Neural progenitor cell (in vitro differentiated cells): ENCODE measurements around the gene NPHP1. TPM values are rescaled to one million over a fixed set of nuclear protein-coding genes. Genes with fewer than 3 reads are reported as not detected.

Source experiments
- DNase-seq: peaks from one replicate; pipeline ENCODE4 v3.0.0-alpha.2; 2016; ENCODE audit warnings: low spot score
- H2AFZ ChIP-seq: fragments of 200-600 bp; sonication (generic); replicated peaks from 2 replicates; pipeline ENCODE4 v1.6.1; 2016; ENCODE audit warnings: antibody characterized with exemption
- H3F3A ChIP-seq: fragments of 200-600 bp; sonication (generic); 2 replicates; pipeline ENCODE4 v1.6.1; 2016; ENCODE audit warnings: antibody characterized with exemption, low read depth
- H3K27ac ChIP-seq: fragments of 200-600 bp; sonication (generic); 2 replicates; pipeline ENCODE4 v1.5.1; 2016; ENCODE audit warnings: mild to moderate bottlenecking
- H3K27me3 ChIP-seq: fragments of 200-600 bp; sonication (generic); 2 replicates; pipeline ENCODE4 v1.6.1; 2016; ENCODE audit warnings: mild to moderate bottlenecking, moderate library complexity
- H3K36me3 ChIP-seq: fragments of 200-600 bp; sonication (generic); 2 replicates; pipeline ENCODE4 v1.5.1; 2016
- H3K4me1 ChIP-seq: fragments of 200-600 bp; sonication (generic); 2 replicates; pipeline ENCODE4 v1.6.1; 2016; ENCODE audit warnings: mixed run types
- H3K4me2 ChIP-seq: fragments of 200-600 bp; sonication (generic); 2 replicates; pipeline ENCODE4 v1.6.1; 2016
- H3K4me3 ChIP-seq: fragments of 200-600 bp; sonication (generic); 2 replicates; pipeline ENCODE4 v1.5.1; 2016
- H3K79me2 ChIP-seq: fragments of 200-600 bp; sonication (generic); 2 replicates; pipeline ENCODE4 v1.6.1; 2016; ENCODE audit warnings: low read depth
- H3K9ac ChIP-seq: fragments of 200-600 bp; sonication (generic); 2 replicates; pipeline ENCODE4 v1.6.1; 2016
- H3K9me3 ChIP-seq: fragments of 200-600 bp; sonication (generic); 2 replicates; pipeline ENCODE4 v1.5.1; 2016; ENCODE audit warnings: low read depth
- H4K20me1 ChIP-seq: fragments of 200-600 bp; sonication (generic); 2 replicates; pipeline ENCODE4 v1.6.1; 2016; ENCODE audit warnings: low read depth
- H3K27ac Mint-ChIP-seq: 3 replicates; pipeline ENCODE4 v1.8.0; 2021; ENCODE audit warnings: mixed read lengths
- H3K27me3 Mint-ChIP-seq: 2 replicates; pipeline ENCODE4 v1.8.0; 2022; ENCODE audit warnings: low read depth, mild to moderate bottlenecking, inconsistent platforms, moderate library complexity, mixed read lengths; ENCODE audit not compliant: insufficient read depth
- H3K36me3 Mint-ChIP-seq: 3 replicates; pipeline ENCODE4 v1.8.0; 2021; ENCODE audit warnings: mixed read lengths
- H3K4me1 Mint-ChIP-seq: 3 replicates; pipeline ENCODE4 v1.8.0; 2021; ENCODE audit warnings: mixed read lengths
- H3K4me3 Mint-ChIP-seq: 3 replicates; pipeline ENCODE4 v1.8.0; 2021; ENCODE audit warnings: mild to moderate bottlenecking, moderate library complexity, mixed read lengths
- H3K9me3 Mint-ChIP-seq: 3 replicates; pipeline ENCODE4 v1.8.0; 2020; ENCODE audit warnings: mixed read lengths
- EZH2 ChIP-seq: fragments of 200-600 bp; sonication (generic); IDR thresholded peaks from 2 replicates; pipeline ENCODE4 v1.6.1; 2017; ENCODE audit warnings: antibody characterized with exemption, mild to moderate bottlenecking, moderate library complexity
- EZH2phosphoT487 ChIP-seq: fragments of 200-600 bp; sonication (generic); IDR thresholded peaks from 2 replicates; pipeline ENCODE4 v1.6.1; 2017; ENCODE audit warnings: antibody characterized with exemption
- total RNA-seq: library from RNA; depleted of rRNA; stranded (reverse); fragments of >200 nt; gene quantifications from 2 replicates; pipeline ENCODE4 v1.2.3, GENCODE V29; 2015; ENCODE audit warnings: low replicate concordance
- TF ChIP-seq, protein P1 (sequence below): fragments of 200-600 bp; sonication (generic); IDR thresholded peaks from 2 replicates; pipeline ENCODE4 v1.5.1; 2017; ENCODE audit warnings: antibody characterized with exemption, mild to moderate bottlenecking

The NPHP1 gene
- total RNA-seq, 1 donor from 2014 or later, result 8.1 TPM

DNA sequence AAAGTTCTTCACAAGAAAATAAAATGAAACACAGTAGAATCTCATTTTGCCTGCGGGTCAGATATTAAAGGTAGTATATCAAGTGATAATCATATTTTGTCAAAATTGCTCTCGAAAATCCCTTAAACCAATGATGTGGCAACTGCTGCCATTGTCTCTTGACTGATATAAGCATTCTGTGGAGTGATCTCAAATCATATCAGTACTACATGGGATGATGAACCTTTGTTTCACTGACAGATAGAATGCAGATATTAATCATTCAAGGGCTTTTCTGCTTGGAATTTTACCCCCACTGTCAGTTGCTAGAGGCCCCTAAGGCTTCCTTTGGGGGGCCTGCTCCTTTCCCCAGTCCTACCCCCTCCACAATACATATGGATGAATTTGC lies 57.9 kb downstream of the NPHP1 start:
- H3K36me3 ChIP-seq, result no peaks in the 10 kb centered on the region
- Mint-ChIP-seq H3K36me3 (peaks cover 4% of the 10 kb centered on the region), H3K27me3 (no peaks in the 10 kb centered on the region), H3K27ac (no peak overlapping the region), H3K4me1 (no peaks in the 10 kb centered on the region), H3K9me3 (peaks cover 2% of the 10 kb centered on the region), H3K4me3 (no peak overlapping the region)
- no peaks in the 10 kb centered on the region for H3K79me2 ChIP-seq
- no peak for DNase-seq
- no peak overlapping the region for H3K4me2 ChIP-seq
- H3K4me1 ChIP-seq, result no peaks in the 10 kb centered on the region
- no peaks in the 10 kb centered on the region for H4K20me1 ChIP-seq
- H3K4me3 ChIP-seq, result no peak overlapping the region
- no peak overlapping the region for H2AFZ ChIP-seq
- no peaks in the 10 kb centered on the region for H3K9me3 ChIP-seq
- no peak overlapping the region for H3K9ac ChIP-seq
- H3K27ac ChIP-seq, result no peak overlapping the region
- H3K27me3 ChIP-seq, result no peaks in the 10 kb centered on the region
- no peak for TF ChIP-seq EZH2phosphoT487
- TF ChIP-seq EZH2, result no peak
- TF ChIP-seq, protein P1, sequence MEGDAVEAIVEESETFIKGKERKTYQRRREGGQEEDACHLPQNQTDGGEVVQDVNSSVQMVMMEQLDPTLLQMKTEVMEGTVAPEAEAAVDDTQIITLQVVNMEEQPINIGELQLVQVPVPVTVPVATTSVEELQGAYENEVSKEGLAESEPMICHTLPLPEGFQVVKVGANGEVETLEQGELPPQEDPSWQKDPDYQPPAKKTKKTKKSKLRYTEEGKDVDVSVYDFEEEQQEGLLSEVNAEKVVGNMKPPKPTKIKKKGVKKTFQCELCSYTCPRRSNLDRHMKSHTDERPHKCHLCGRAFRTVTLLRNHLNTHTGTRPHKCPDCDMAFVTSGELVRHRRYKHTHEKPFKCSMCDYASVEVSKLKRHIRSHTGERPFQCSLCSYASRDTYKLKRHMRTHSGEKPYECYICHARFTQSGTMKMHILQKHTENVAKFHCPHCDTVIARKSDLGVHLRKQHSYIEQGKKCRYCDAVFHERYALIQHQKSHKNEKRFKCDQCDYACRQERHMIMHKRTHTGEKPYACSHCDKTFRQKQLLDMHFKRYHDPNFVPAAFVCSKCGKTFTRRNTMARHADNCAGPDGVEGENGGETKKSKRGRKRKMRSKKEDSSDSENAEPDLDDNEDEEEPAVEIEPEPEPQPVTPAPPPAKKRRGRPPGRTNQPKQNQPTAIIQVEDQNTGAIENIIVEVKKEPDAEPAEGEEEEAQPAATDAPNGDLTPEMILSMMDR, result no peak
- H3F3A ChIP-seq, result no peaks in the 10 kb centered on the region

DNA sequence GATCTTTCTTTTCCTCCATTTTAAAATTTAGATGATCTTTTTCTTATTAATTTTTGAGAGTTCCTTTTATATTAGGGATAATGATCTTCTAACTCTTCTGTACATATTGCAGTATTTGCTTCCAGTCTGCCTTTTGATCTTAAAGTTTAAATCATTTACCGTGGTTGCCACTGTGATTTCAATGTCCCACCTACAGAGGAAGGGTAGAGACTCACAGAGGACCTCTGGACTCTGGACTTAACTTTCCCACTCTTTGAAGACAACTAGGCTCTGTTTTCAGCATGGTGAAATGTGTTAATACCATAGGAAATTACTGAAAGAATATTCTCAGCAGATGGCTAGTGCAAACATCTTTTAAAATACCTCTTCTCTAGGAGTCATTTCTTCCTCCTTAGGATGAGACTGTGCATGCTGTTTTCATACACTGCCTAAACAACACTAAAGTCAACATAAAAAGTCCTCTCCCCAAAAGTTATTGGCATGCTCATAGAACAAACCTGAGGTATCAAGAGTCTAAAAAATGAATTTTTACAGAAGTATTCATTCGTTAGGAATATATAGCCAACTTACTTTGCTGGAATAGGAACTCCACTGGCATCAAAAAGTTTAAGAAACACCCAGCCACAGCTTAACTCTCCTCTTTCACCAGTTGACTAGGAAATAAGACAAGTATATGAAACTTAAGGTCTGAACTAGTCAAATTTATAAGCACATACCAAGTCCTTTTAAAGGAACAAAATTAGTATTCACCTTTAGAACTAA lies 58.4 kb downstream of the NPHP1 start:
- H3F3A ChIP-seq, result no peaks in the 10 kb centered on the region
- DNase-seq, result no peak
- no peak overlapping the region for H3K4me3 Mint-ChIP-seq
- H3K27me3 Mint-ChIP-seq, result no peaks in the 10 kb centered on the region
- H2AFZ ChIP-seq, result no peak overlapping the region
- no peak overlapping the region for H3K4me3 ChIP-seq
- no peaks in the 10 kb centered on the region for H3K9me3 ChIP-seq
- no peaks in the 10 kb centered on the region for H4K20me1 ChIP-seq
- H3K36me3 ChIP-seq, result no peaks in the 10 kb centered on the region
- H3K9me3 Mint-ChIP-seq, result peaks cover 2% of the 10 kb centered on the region
- no peaks in the 10 kb centered on the region for H3K4me1 ChIP-seq
- H3K79me2 ChIP-seq, result no peaks in the 10 kb centered on the region
- no peak overlapping the region for H3K4me2 ChIP-seq
- TF ChIP-seq EZH2phosphoT487 (no peak), EZH2 (no peak)
- TF ChIP-seq, protein P1, result no peak
- H3K27ac ChIP-seq, result no peak overlapping the region
- H3K4me1 Mint-ChIP-seq, result no peaks in the 10 kb centered on the region
- H3K36me3 Mint-ChIP-seq, result peaks cover 5% of the 10 kb centered on the region
- no peak overlapping the region for H3K27ac Mint-ChIP-seq
- H3K9ac ChIP-seq, result no peak overlapping the region
- H3K27me3 ChIP-seq, result no peaks in the 10 kb centered on the region

DNA sequence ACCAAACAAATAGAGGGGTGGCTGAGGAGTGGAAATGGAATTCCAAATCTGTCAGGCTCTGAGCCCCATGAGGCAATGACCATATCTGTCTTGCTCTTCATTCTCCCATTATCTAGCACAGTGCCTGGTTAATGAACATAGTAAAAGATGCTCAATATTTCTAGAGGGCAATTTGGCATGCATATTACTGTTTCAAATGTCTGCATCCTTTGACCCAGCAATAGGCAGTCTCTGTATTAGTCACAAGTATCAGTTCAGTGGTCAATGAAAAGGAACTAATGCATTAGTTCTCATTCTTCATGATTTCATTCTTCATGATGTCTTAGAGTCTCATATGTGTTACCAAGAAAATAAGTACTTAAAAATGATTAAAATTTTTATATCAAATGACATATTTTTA lies 60.8 kb downstream of the NPHP1 start:
- H3K36me3 ChIP-seq, result no peaks in the 10 kb centered on the region
- Mint-ChIP-seq H3K27ac (no peak overlapping the region), H3K4me1 (no peaks in the 10 kb centered on the region), H3K9me3 (peaks cover 2% of the 10 kb centered on the region), H3K4me3 (no peak overlapping the region), H3K36me3 (peaks cover 6% of the 10 kb centered on the region), H3K27me3 (no peaks in the 10 kb centered on the region)
- H3K79me2 ChIP-seq, result no peaks in the 10 kb centered on the region
- H3K4me3 ChIP-seq, result no peak overlapping the region
- no peak for DNase-seq
- H2AFZ ChIP-seq, result no peak overlapping the region
- no peaks in the 10 kb centered on the region for H3K4me1 ChIP-seq
- no peaks in the 10 kb centered on the region for H4K20me1 ChIP-seq
- H3F3A ChIP-seq, result no peaks in the 10 kb centered on the region
- H3K9me3 ChIP-seq, result no peaks in the 10 kb centered on the region
- no peak overlapping the region for H3K4me2 ChIP-seq
- no peaks in the 10 kb centered on the region for H3K27me3 ChIP-seq
- no peak overlapping the region for H3K9ac ChIP-seq
- TF ChIP-seq EZH2phosphoT487 (no peak), EZH2 (no peak)
- TF ChIP-seq, protein P1, result no peak
- no peak overlapping the region for H3K27ac ChIP-seq
